Measurements from ENCODE around the gene TRPM2.

TRPM2 gene

DNA sequence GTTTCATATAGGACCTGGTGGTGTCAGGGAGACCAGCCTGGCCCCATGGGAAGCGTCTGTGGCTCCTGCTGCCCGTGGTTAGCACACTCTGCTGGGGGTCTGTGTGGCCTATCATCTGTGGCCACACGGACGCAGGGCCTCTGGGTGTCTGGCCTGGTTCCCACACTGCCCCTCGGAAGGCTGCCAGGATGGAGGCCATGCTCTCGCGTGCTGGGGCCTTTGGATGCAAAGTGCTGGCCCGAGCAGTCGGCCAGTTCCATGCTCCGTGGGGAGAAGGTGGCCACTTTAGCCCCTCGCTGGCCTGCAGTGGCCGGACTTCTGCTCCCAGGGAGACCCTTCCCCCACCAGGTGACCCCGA, 81.1 kb downstream of the TRPM2 start:
- no peak for DNase-seq

DNA sequence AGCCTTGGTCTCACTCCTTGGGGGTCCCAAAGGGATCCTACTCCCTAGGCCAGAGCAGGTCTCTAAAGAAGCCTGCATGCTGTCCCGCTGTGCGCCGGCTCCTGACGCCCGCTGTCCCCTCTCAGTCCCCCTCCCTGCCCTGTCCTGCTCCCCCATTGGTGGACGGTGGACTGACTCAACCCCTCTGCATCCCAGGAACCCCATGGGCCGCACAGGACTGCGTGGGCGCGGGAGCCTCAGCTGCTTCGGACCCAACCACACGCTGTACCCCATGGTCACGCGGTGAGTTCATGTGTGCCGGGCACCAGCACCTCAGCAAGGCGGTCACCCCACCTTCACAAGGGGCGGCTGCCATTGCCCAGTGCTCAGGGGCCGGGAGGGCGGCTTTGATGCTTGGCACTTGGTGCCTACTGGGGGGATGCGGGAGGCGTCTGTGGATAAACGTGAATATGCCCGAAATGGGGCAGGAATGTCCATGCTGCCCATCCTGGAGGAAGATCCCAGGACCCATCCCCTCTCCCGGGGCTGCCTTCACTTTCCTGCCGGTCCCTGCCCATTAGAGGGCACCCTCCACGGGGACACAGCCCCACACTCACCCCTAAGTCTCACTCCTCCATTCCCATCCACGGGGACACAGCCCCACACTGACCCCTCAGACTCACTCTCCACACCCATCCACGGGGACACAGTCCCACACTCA, 81.7 kb downstream of the TRPM2 start:
- DNase-seq = no peak

DNA sequence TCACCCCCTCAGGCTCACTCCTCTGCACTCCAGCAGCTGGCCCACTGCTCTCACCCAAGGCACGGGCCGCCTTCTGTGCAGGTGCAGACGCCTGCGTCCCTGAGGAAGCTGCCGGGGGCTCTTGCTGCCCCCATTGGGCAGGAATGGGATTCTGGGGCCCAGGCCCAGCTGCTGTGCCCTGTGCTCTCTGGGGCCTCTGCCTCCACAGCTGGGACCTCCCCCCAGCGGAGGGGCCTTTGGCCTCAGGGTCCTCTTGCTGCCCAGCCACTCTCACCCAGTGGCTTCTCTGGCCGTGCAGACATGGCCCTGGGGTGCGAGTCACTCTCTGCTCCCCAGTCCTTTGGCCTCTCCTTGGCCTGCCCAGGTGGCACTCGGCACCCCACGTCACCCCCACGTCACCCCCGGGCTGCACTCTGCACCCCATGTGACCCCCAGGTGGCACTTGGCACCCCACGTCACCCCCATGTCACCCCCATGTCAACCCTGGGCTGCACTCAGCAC, 82.7 kb downstream of the TRPM2 start:
- no peak for DNase-seq

DNA sequence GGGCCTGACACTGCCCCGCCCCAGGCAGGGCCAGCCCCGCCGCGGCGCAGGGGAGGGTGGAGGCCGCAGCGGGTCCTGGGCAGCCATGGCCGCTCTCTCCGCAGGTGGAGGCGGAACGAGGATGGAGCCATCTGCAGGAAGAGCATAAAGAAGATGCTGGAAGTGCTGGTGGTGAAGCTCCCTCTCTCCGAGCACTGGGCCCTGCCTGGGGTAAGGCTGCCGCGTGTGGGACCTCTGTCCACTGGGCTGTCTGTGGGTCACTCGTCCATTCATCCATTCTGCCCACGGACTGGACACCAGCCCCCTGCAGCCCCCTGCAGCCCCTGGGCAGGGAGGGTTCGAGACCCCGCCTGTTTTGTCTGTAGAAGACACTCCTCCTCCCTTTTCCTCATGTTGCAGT, 83.5 kb downstream of the TRPM2 start:
- no peak for DNase-seq

DNA sequence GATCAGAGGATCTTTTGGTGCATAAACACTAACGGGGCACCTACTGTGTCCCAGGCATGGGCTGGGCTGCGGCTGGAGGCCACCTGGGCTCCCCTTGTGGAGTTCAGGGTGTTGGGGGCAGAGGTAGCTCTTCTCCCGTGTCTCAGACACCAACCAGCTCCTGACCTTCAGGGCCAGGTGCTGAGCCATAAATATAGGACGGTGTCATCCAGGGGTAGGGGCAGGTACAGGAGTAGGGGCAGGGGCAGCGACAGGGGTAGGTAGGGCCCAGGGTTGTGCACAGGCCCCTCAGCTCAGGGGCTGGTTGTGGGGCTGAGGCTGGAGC, 83.9 kb downstream of the TRPM2 start:
- no peak for DNase-seq

DNA sequence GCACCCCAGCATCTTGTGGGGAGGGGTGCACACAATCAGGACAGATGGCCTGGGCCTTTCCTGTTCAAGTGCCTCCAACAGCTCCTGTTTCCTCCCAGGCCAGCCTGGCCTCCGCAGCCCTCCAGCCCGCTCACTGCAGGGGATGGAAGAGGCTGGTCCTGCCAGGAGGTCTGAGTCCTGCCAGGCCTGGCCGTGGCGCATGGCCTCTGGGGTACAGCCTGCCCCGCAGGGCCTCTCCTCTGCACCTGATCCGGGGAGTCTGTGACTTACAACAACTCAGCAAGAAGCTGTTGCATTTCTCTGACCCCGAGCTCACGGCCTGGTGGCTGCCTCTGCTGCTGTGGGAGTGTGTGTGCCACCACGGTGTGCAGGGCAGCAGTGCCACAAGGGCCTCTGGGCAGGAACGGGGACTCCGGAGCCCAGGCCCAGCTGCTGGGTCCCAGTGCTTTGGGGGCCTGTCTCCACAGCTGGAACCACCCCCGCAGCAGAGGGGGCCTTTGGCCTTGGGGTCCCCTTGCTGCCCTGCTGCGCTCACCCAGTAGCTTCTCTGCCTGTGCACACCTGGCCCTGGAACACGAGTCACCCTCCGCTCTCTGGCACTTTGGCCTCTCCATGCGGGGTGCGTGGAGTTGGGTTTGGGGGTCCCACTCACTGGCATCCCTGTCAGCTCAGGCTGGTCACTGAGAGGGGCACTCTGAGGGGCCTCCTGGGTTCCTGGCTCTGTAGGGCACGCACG, 84.4 kb downstream of the TRPM2 start:
- no peak for DNase-seq

DNA sequence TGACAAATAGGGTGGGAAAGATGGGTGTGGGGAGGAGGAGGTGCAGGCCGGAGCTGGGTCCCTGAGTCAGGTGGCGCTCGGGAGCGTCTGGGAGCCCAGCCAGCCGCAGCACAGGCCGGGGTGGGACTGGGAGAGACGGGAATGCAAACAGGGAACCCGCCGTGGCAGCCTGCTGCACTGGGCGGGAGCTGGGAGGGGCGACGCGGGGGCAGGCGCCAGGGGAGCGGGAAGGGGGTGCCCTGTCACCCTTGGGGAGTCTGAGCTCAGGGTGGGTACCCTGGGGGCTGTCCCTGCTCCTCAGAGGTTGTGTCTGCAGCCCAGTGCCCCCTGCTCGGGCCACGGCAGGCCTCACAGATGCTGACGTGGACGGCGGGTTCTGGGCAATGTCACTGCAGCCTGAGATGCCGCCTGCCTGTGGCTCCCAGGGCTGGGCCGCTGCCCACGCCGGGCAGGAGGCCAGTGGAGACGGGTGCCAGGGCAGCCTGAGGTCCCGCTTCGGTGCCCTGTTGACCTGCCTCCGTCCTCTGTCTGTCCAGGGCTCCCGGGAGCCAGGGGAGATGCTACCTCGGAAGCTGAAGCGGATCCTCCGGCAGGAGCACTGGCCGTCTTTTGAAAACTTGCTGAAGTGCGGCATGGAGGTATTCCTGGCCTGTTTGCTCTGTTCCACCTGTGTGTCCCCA, 85.2 kb downstream of the TRPM2 start:
- DNase-seq = no peak

DNA sequence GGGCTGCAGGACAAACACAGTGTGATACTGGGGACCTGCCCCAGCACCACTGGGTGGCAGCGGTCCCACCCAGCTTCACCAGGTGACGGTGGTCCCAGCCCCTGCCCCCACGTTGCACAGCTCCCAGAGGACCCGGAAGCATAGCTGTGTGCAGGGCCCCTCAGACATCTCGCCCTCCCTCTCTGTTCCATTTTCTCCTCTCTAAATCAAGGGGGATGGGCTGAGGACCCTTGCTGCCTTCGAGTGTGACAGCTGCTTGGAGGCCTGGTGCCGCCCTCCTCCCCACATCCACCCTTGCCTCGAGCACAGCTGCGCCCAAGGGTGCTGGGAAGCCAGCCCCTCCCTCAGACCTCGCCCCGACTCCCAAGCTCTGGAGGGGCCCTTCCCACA, 85.8 kb downstream of the TRPM2 start:
- DNase-seq = no peak

DNA sequence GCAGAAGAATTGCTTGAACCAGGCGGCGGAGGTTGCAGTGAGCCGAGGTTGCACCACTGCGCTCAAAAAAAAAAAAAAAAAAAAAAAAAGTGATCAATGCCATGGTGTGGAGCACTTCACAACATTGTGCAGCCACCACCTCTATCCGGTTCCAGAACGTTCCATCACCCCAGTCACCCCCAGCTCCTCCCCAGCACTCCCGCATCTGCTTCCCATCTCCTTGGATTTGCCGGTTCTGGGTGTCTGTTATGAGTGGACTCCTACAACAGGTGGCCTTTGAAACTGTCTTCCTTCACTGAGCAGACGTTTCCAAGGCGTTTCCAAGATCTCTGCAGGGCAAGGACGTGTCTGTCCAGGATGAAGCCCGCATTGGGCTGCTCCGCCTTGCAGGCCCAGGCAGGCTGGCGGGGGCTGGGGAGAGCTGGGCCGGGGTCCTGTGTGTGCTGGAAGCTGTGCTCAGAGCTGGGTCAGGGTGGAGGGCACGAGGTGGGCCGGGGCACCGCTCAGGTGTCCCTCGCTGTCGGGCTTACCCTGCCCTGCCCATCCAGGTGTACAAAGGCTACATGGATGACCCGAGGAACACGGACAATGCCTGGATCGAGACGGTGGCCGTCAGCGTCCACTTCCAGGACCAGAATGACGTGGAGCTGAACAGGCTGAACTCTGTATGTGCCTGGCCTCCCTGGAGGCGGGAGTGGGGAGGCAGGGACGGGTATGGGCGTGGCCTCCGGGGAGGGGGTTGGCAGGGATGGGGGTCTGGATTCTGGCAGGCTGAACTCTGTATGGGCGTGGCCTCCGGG, 87.0 kb downstream of the TRPM2 start:
- no peak for DNase-seq

DNA sequence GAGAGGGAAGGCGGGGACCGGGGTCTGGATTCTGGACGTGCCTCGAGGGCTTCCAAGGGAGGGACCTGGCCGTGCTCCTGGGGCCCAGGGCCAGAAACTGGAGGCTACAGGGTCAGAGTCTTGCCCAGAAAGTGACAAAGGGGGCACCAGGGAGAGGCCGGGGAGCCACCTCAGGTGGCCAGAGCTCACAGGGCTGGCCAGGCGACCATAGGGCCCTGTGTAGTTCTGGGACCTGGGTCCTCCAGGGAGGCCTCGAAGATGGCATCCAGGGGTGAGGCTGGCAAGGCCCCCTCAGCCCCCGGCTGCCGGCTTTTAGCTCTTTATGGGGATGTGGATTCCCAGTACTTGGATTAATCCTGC, 87.6 kb downstream of the TRPM2 start:
- DNase-seq = no peak

DNA sequence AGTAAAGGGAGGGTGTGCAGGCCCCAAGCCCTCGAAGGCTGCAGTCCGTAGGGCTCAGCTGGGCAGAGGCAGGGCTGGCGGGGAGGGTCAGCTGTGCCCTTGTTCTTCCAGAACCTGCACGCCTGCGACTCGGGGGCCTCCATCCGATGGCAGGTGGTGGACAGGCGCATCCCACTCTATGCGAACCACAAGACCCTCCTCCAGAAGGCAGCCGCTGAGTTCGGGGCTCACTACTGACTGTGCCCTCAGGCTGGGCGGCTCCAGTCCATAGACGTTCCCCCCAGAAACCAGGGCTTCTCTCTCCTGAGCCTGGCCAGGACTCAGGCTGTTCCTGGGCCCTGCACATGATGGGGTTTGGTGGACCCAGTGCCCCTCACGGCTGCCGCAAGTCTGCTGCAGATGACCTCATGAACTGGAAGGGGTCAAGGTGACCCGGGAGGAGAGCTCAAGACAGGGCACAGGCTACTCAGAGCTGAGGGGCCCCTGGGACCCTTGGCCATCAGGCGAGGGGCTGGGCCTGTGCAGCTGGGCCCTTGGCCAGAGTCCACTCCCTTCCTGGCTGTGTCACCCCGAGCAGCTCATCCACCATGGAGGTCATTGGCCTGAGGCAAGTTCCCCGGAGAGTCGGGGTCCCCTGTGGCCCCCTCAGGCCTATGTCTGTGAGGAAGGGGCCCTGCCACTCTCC, 88.3 kb downstream of the TRPM2 start:
- DNase-seq = no peak

DNA sequence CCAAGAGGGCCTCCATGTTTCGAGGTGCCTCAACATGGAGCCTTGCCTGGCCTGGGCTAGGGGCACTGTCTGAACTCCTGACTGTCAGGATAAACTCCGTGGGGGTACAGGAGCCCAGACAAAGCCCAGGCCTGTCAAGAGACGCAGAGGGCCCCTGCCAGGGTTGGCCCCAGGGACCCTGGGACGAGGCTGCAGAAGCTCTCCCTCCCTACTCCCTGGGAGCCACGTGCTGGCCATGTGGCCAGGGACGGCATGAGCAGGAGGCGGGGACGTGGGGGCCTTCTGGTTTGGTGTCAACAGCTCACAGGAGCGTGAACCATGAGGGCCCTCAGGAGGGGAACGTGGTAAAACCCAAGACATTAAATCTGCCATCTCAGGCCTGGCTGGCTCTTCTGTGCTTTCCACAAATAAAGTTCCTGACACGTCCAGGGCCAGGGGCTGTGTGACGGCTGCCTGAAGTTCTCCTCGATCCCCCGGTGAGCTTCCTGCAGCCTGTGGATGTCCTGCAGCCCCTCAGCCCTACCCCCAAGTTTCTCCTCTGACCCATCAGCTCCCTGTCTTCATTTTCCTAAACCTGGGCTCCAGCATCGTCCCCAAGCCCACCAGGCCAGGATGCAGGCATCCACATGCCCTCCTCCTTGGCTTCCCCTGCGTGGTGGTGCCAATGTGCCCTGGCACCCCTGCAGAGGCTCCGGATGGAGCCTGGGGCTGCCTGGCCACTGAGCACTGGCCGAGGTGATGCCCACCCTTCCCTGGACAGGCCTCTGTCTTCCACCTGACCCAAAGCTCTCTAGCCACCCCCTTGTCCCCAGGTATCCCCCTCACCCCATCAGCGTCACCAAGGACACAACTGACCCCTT, 89.1 kb downstream of the TRPM2 start:
- DNase-seq = no peak

DNA sequence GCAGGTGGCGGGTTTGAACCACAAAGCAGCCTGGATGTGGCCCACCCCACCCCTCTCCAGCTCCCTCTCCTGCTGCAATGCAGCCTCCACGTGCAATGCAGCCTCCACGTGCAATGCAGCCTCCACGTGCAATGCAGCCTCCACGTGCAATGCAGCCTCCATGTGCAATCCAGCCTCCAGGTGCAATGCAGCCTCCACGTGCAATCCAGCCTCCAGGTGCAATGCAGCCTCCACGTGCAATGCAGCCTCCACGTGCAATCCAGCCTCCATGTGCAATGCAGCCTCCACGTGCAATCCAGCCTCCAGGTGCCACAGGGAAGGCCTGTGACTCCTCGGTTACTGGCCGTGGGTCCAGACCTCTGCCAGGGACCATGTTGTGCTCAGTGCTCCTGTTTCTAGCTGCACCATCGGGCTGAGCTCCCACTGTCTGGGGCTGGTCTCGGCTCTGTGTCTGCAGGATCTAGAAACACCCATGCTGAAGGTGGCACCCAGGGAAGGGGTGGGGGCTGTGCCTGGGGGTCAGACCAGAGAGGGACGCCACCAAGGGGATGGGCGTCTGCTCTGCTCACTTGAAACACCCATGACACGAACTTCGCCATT, 90.0 kb downstream of the TRPM2 start:
- no peak for DNase-seq

DNA sequence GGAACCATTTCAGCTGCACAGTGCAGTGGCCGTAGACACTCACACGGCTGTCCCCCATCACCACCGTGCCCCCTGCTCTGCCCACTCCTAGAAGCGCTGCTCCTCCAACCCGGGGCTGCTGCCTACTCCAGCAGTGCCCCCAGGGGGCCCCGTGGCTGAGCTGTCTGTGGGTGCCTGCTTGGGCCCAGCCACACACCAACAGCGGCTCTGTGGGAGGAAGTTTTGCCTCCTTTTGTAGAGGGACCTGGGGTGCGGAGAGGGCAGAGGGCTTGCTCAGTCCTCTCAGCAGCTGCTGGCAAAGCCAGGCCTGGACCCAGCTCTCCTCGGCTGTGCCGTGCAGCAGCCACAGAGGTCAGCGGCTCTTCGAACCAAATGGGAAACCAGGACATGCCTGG, 90.5 kb downstream of the TRPM2 start:
- DNase-seq = no peak

DNA sequence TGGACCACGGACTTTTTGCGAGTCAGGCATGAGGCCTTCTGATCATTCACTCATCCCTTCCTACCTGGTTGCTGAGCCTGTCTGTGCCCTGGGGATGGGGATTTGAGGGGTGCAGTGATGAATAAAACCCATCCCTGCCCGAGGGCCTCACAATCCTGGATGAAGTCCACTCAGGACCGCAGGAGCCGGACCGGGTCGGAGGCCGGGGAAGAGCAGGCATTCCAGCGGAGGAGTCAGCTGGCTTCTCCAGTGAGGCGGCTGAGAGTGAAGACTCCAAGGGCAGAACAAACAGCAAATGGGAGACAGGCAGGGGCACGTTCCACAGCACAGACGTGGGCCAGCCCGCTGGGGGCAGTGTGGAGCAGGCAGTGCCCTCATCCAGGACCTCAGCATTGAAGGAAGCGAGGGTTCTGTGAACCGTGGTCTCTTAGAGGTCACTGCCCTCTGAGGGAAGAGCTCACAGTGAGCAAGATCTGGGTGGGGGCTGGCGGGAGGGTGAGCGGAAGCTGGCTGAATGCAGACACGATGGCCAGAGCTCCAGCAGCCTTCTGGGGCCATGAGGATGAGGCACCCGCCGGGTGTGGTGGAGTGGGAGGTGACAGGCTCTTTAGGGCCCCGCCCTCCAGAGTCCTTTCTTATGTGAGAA, 91.0 kb downstream of the TRPM2 start:
- DNase-seq = no peak

DNA sequence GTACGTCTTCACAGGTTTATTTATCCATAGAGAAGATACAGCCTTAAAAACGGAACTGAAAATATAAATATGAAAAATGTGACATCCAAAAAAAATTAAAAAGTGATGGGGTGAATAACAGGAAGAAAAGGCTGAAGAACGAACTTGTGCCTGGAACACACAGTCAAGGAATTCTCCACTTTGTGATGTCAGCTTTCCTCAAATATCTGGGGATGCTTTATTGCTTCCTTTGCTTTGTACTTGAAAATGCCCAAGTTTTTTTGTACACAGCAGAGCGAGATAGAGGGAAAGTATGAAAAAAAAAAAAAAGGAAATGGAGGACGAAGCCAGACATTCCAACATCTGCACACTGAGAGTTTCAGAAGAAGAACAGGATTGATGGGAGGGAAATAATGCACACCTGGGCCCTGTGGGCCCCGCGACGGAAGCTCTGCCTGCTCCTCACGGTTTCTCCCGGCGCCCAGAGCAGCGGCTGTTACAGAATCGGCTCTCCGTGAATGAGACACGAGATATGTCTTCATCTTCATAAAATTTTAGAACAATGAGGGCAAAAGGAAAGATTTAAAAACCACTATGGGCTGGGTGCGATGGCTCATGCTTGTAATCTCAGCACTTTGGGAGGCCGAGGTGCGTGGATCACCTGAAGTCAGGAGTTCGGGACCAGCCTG, 91.9 kb downstream of the TRPM2 start:
- DNase-seq = no peak

DNA sequence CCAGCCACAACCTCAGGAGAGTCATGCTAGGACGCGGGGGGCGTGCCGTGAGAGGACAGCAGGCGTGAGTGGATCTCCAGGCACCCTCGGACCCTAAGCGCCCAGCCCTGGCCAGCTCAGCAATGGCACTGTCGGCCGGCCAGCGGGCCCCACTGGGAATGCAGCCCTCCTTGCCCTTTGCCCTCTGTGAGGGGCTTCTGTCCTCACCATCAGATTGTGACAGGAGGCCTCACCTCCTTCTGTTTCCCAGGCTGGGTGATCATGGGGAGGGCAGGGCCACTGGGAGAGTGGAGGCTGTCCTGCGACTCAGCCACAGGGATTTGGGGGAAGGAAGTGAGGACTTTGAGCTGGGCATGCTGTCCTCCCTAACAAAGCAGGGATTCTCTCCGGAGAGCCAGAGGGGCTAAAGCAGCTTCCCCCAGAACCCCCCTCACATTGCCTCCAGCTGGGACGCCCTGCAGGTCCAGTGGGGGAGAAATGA, 95.3 kb downstream of the TRPM2 start:
- DNase-seq = no peak

DNA sequence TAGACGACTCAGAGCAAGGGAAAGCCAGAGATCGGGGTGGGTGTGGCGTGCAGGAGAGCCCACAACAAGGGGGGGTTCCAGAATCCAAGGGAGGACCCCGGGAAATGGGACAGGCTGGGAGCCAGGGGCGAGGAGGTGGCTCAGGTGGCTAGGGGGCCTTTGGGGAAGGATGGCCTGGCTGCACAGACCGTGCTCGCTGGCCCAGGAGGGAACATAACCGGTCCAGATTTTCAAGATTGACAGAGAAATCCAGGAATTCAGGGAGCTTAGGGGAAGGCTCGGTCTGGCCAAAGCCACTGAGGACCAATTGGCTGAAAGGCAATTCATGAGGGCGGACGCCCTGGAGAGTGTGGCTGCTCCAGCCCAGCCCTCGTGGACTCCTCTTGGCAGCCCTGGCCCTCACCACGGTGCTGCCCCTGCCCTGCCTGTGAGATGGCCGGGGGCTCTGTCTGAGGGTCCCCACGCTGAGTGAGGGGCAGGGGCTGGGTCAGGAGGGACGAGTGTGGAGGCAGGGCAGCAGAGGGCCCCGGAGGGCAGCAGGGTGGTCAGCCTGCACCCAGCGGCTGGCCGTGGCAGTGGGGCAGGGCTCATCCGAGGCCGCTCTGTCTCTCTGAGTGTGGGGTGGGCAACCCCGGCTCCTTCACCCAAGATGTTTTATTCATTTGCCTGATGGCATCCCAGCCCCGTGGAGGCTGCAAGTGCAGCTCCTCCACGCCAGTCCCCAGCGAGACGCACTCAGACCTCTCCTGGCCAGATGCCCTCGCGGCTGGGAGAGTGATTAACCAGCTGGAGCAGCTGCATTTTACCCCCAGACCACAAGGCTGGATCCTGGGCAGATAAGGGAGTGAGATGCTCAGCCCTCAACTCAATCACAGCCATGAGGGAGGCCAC, 96.3 kb downstream of the TRPM2 start:
- DNase-seq = no peak

DNA sequence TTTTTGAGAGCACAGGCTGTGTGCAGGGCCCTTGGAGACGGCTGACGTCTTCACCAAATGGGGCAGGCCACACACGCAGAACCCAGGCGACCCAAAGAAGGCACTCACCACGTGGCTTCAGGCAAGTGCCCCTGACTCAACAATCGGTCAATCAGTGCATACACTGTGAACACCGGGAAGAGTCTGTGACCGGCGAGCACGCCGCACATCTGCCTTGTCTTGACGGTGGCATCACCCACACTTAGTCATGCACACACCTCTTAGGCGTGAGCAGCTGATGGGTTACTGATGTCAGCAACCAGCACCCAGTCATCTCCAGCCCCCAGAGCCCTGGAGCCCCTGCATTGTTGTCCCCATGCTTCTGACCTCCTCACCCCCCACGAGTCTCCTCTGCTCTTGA, 97.0 kb downstream of the TRPM2 start:
- no peak for DNase-seq
